Measurements from ENCODE around the gene FAM168A.
"Not testable (repeated sequence)": the region's sequence is repeated elsewhere in the genome, so short reads cannot be mapped to it uniquely, and the experiment has no call there.

The FAM168A gene

GRCh38 chr11:73592640-73593039 lies 5.3 kb downstream of the FAM168A start:
- DNase-seq, result no peak

GRCh38 chr11:73591743-73592142 lies 6.2 kb downstream of the FAM168A start:
- DNase-seq, result no peak

- no peak for DNase-seq
Observed at GRCh38 chr11:73590991-73591390, 6.9 kb downstream of the FAM168A start.

GRCh38 chr11:73586791-73587190 lies 11.1 kb downstream of the FAM168A start:
- no peak for DNase-seq

GRCh38 chr11:73585834-73586575 lies 11.9 kb downstream of the FAM168A start:
- DNase-seq, result no peak

GRCh38 chr11:73584831-73585230 lies 13.1 kb downstream of the FAM168A start:
- DNase-seq, result no peak

GRCh38 chr11:73582653-73583052 lies 15.3 kb downstream of the FAM168A start:
- DNase-seq, result no peak

GRCh38 chr11:73580749-73581148 lies 17.2 kb downstream of the FAM168A start:
- not testable (repeated sequence) for DNase-seq

GRCh38 chr11:73579641-73580434 lies 18.1 kb downstream of the FAM168A start:
- DNase-seq, result no peak

- DNase-seq, result no peak
Observed at GRCh38 chr11:73578592-73579185, 19.2 kb downstream of the FAM168A start.

GRCh38 chr11:73577496-73577917 lies 20.4 kb downstream of the FAM168A start:
- no peak for DNase-seq

- no peak for DNase-seq
Observed at GRCh38 chr11:73576185-73576614, 21.7 kb downstream of the FAM168A start.

GRCh38 chr11:73571982-73572381 lies 25.9 kb downstream of the FAM168A start:
- not testable (repeated sequence) for DNase-seq

- DNase-seq, result no peak
Observed at GRCh38 chr11:73570415-73571114, 27.3 kb downstream of the FAM168A start.

GRCh38 chr11:73566977-73567755 lies 30.7 kb downstream of the FAM168A start:
- DNase-seq, result peak; percentile 40

- DNase-seq, result no peak
Observed at GRCh38 chr11:73566422-73566821, 31.5 kb downstream of the FAM168A start.

GRCh38 chr11:73565804-73566203 lies 32.1 kb downstream of the FAM168A start:
- peak; percentile 4 for DNase-seq

GRCh38 chr11:73564903-73565302 lies 33.0 kb downstream of the FAM168A start:
- peak; percentile 45 for DNase-seq

GRCh38 chr11:73563539-73564200 lies 34.2 kb downstream of the FAM168A start:
- no peak for DNase-seq

GRCh38 chr11:73559743-73560142 lies 38.2 kb downstream of the FAM168A start:
- no peak for DNase-seq

- DNase-seq, result no peak
Observed at GRCh38 chr11:73556966-73557365, 40.9 kb downstream of the FAM168A start.

- DNase-seq, result no peak
Observed at GRCh38 chr11:73555615-73556014, 42.3 kb downstream of the FAM168A start.

Data from islet precursor cell (in vitro differentiated cells).